ENCODE data around the gene SHPK.
A peak's percentile ranks its signal among the peaks of the same experiment; 100 is the strongest.

The SHPK gene

DNA sequence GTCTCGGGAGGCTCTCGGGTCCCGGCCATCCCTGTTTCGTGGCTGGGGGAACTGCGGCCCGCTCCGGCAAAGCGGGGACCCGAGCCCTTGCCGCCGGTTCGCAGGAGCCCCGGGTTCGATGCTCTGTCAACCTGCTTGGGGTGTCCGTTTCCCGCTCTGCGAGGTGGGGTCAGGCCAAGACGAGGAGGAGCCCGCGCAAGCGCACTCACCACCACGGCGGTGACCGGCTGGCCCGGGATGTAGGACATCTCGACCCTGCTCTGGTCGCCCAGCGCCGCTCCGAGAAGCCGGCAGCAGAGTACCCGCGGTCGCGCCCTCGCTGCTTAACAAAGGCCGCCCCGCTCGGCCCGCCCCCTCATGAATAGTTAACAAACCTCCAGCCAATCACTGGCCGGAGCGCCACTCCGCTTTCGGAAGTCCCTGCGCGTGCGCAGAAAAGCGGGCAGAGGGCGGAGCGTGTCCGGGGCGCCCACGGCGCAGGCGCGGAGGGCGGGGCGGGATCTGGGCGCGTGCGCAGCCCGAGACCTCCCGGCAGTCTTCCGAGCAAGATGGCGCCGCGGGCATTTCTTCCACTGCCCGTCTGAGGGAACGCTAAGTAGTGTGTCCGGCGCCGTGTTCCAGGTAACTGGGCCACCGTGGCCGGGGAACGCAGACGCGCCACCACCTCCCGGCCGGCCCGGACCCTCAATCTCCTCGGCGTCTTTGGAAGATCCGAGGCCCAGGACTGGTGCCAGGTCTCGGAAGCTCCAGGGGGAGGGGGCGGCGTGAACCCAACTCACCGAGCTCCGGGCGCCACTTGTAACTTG lies 32.4 kb upstream of the SHPK start, which contains the start of the genes EMC6 and TAX1BP3:
TSS of gene EMC6 (plus strand) at position 534 of the 806 bp plus-strand sequence. CDS start 335 bp downstream, outside the sequence.
TSS of gene TAX1BP3 (minus strand) at position 300 of the 806 bp plus-strand sequence. CDS start at position 248, 52 bp downstream.
- TF ChIP-seq, protein P1, sequence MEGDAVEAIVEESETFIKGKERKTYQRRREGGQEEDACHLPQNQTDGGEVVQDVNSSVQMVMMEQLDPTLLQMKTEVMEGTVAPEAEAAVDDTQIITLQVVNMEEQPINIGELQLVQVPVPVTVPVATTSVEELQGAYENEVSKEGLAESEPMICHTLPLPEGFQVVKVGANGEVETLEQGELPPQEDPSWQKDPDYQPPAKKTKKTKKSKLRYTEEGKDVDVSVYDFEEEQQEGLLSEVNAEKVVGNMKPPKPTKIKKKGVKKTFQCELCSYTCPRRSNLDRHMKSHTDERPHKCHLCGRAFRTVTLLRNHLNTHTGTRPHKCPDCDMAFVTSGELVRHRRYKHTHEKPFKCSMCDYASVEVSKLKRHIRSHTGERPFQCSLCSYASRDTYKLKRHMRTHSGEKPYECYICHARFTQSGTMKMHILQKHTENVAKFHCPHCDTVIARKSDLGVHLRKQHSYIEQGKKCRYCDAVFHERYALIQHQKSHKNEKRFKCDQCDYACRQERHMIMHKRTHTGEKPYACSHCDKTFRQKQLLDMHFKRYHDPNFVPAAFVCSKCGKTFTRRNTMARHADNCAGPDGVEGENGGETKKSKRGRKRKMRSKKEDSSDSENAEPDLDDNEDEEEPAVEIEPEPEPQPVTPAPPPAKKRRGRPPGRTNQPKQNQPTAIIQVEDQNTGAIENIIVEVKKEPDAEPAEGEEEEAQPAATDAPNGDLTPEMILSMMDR (conservative IDR thresholded peaks at IDR 0.05; ENCODE audit: low read depth, low read length) = no peak
- peak; percentile 80 for DNase-seq (ENCODE audit: low read depth)

DNA sequence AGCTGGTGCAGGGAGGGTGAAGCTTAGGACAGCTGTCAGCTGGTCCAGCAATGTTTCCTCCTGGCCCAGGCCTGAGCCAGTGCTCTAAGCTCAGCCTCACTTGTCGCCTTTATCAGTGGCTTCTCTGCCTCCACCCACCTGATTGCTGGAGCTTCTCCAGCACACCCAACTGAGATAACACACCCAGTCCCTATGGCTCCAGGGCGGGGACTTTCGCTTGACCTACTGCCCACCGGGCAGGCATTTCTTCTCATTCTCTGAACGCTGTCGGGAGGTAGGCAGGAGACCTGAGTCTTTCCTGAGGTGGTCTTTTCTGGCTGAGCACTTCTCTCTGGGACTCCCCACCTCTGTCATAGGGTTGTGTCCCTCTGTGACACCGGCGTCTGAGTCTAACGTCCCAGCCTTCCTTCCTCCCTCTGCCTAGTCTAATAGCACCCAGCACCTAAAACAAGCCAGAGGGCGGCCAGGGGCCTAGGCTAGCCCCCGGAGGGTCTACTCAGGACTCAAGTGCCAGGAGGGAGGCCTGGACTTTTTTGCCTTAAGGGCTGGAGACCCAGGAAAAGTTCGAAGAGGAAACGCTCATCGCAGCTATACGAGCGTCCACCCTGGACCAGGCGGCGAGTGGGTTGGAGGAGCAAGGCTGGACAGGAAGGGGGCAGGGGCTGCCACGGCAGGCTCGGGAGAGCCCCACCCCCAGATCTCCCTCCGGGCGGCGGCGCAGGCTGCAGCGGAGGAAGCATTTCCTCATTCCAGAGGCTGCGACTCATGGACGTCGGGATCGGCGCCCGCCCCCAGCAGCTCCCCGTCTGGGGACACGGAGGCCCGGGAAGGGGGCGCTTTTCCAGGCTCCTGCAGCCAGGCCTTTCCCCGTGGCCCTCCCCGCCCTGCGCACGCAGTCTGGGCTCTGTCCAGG lies 31.6 kb upstream of the SHPK start:
- TF ChIP-seq, protein P1 (conservative IDR thresholded peaks at IDR 0.05; ENCODE audit: low read depth, low read length) = no peak

More for the DNA sequence above, 32.4 kb upstream of the SHPK start, which contains the start of the genes EMC6 and TAX1BP3:
- peak within 1 kb of the TSS; percentile 94 for H3K4me3 ChIP-seq (ENCODE audit: low read length)

DNA sequence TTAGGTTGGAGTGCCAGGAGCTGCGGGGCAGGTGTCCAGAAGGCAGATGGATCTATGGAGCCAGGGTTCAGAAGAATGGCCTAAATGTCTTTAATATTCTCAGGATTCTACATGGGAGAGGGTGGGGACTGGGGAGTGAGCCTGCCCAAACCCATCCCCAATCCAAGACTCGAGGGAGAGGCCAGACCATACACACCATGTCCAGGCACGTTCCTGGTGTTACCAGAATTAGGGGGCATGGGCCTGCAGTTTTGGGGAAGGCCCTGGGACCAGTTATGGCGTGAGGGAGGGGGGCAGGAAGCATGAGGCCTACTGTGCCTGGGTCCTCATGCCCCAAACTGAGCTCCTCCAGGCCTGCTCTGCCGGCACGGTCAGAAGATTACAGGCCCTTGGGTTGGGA lies 30.5 kb upstream of the SHPK start:
- TF ChIP-seq, protein P1 (conservative IDR thresholded peaks at IDR 0.05; ENCODE audit: low read depth, low read length) = no peak
- peak overlapping the region; percentile 26 for H3K4me3 ChIP-seq (ENCODE audit: low read length)
- DNase-seq (ENCODE audit: low read depth) = no peak

More for the DNA sequence above, 31.6 kb upstream of the SHPK start:
- peak overlapping the region; percentile 91 for H3K4me3 ChIP-seq (ENCODE audit: low read length)
- peak; percentile 55 for DNase-seq (ENCODE audit: low read depth)

DNA sequence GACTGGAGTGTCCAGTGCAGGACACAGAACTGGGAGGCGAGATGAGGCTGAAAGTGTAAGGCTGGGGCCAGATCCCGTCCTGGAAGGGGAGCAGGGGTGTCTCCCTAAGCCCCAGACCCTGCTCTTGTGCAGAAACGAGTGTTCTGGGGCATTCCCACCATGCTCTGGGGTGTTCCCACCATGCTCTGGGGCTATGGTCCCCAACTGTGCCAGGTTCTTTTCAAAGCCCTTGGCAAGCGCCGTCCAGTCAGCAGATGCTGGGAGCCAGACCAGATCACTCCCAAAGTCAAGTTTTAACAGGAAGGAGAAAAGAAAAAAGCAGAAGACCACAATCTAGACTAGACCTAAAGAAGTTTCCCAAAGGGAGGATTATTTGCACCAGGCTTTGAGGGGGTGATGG lies 29.8 kb upstream of the SHPK start:
- TF ChIP-seq, protein P1 (conservative IDR thresholded peaks at IDR 0.05; ENCODE audit: low read depth, low read length) = no peak
- no peak overlapping the region for H3K4me3 ChIP-seq (ENCODE audit: low read length)
- no peak for DNase-seq (ENCODE audit: low read depth)

DNA sequence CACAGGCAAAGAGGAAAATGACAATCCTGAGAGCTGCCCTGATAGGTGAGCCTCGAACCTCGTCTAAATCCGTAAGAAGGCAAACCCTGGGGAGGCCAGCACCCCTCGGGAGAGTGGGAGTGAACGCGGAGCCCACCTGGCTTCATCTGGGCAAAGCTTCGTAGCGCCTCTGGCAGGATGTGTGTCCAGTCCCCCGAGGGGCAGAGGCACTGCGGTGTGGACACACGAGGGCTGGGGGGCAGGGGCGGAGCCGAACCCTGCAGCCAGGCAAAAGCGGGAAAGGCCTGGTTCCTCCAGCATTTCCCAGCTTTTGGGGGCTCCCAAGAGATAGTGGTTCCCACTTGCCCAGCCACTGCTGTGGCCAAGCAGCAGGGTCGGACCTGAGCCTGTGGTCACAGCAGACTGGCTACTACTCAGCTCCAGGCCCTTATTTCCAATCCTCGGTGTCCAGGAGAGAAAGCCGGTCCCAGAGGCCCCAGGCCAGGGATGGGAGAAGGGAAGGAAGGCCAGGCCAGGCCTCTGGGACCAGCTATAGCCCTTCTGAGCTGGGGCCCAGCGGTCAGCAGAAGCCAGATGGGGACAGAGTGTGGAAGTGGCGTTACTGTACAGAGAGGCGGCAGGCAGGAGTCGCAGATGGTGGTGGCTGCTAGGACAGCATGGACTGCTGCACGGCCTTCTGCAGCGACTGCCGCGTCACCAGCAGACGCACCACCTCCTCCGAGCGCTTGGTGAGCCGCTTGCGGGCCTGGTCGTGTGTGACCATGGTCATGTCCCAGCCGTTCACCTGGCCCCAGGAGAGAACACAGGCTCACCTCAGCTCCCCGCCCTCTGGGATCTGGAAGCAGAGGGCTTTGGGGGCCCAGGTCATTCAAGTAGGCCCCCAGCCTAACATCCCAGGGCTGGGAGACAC lies 27.3 kb upstream of the SHPK start:
- no peak for DNase-seq (ENCODE audit: low read depth)
- H3K4me3 ChIP-seq (ENCODE audit: low read length) = no peak overlapping the region
- TF ChIP-seq, protein P1 (conservative IDR thresholded peaks at IDR 0.05; ENCODE audit: low read depth, low read length) = no peak

DNA sequence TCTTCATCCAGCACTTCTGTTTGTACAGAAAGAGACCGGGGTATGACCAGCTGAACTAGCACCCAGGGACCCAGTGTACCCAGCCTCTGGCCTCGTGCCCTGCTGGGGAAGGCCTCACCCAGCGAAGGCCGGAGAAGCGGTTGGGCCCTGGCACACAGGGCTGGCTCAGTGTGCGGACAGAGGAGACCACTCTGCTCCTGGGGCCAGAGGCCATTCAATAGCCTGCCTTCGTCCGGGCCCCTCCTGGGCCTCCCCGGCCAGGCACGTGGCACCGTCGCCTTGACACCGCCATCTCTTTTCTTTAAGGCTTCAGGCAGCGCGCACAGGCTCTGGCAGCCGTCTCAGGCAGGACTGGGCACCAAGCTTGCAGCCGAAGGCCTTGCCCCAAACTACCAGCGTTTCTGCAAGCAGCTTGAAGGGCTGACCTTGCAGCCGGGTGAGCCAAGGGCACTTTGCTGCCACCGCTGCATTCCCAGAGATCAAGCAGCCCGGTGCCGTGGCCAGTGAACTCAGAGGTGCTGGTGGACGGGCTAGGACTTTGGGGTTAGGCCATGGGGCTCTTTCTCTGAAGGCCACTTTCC lies 24.4 kb upstream of the SHPK start:
- H3K4me3 ChIP-seq (ENCODE audit: low read length) = no peak overlapping the region
- DNase-seq (ENCODE audit: low read depth) = no peak
- TF ChIP-seq, protein P1 (conservative IDR thresholded peaks at IDR 0.05; ENCODE audit: low read depth, low read length) = no peak
